ENCODE results near the gene ZBTB3. TPM values are rescaled to one million over a fixed set of nuclear protein-coding genes. Genes with fewer than 3 reads are reported as not detected.

Gene ZBTB3
- total and polyA plus RNA-seq, 2 donors (not counting 1 experiment from before 2014, with no cell fraction given): 6.2 to 14.4 TPM

GRCh38 chr11:62710001-62710345 is 44.0 kb downstream of the ZBTB3 start:
- Histone ChIP-seq H3K27me3 (ENCODE audit: control insufficient read depth, insufficient read depth, low read length) (no peaks in the 10 kb centered on the region), H3K79me2 (ENCODE audit: control insufficient read depth, insufficient read depth, low read length) (peaks cover 6% of the 10 kb centered on the region), H3K9ac (ENCODE audit: insufficient read depth, low read length) (peak overlapping the region; percentile 59), H3K4me1 (ENCODE audit: control insufficient read depth, extremely low read depth, insufficient read depth, low read length) (peaks cover 26% of the 10 kb centered on the region), H3K4me3 (replicated peaks in 1 of 4; ENCODE audit: control extremely low read depth in 1 of 4, insufficient read depth in 1 of 4, low read depth in 3 of 4, low read length in 4 of 4) (peak overlapping the region; percentile 25 to 66 (median 41)), H2AFZ (ENCODE audit: low read length) (peak overlapping the region; percentile 83), H4K20me1 (ENCODE audit: control insufficient read depth, extremely low read depth, insufficient read depth, low read length) (no peaks in the 10 kb centered on the region), H3K36me3 (ENCODE audit: control insufficient read depth, insufficient read depth, low read length) (peaks cover 20% of the 10 kb centered on the region), H3K27ac (ENCODE audit: insufficient read depth, low read length) (peak overlapping the region; percentile 93), H3K9me3 (ENCODE audit: control insufficient read depth, insufficient read depth, low read depth, low read length) (no peaks in the 10 kb centered on the region), H3K4me2 (ENCODE audit: extremely low read depth, insufficient read depth, low read length) (peak overlapping the region; percentile 86)
- no peak for TF ChIP-seq EZH2 (IDR thresholded peaks at IDR 0.05; ENCODE audit: low read length, missing control alignments)
- no peak for TF ChIP-seq CTCF (conservative IDR thresholded peaks at IDR 0.05 in 1 of 2, IDR thresholded peaks at IDR 0.05 in 1 of 2; ENCODE audit: low read depth in 1 of 2, low read length in 2 of 2)
- DNase-seq (ENCODE audit: low read depth in 2 of 2): peak in 1 of 2 donors; percentile 55

- peak overlapping the region; percentile 95 for H3K4me2 ChIP-seq (ENCODE audit: extremely low read depth, insufficient read depth, low read length)
- DNase-seq (ENCODE audit: low read depth in 2 of 2): peak; percentile 97 to 98
- H3K36me3 ChIP-seq (ENCODE audit: control insufficient read depth, insufficient read depth, low read length): peaks cover 17% of the 10 kb centered on the region
- H3K4me1 ChIP-seq (ENCODE audit: control insufficient read depth, extremely low read depth, insufficient read depth, low read length): peaks cover 26% of the 10 kb centered on the region
- H2AFZ ChIP-seq (ENCODE audit: low read length): peak overlapping the region; percentile 83
- H3K27me3 ChIP-seq (ENCODE audit: control insufficient read depth, insufficient read depth, low read length): no peaks in the 10 kb centered on the region
- H4K20me1 ChIP-seq (ENCODE audit: control insufficient read depth, extremely low read depth, insufficient read depth, low read length): no peaks in the 10 kb centered on the region
- no peaks in the 10 kb centered on the region for H3K9me3 ChIP-seq (ENCODE audit: control insufficient read depth, insufficient read depth, low read depth, low read length)
- TF ChIP-seq CTCF (conservative IDR thresholded peaks at IDR 0.05 in 1 of 2, IDR thresholded peaks at IDR 0.05 in 1 of 2; ENCODE audit: low read depth in 1 of 2, low read length in 2 of 2) (no peak), EZH2 (IDR thresholded peaks at IDR 0.05; ENCODE audit: low read length, missing control alignments) (no peak)
- peak overlapping the region; percentile 59 for H3K9ac ChIP-seq (ENCODE audit: insufficient read depth, low read length)
- peaks cover 3% of the 10 kb centered on the region for H3K79me2 ChIP-seq (ENCODE audit: control insufficient read depth, insufficient read depth, low read length)
- peak overlapping the region; percentile 25 to 66 (median 48) for H3K4me3 ChIP-seq (replicated peaks in 1 of 4; ENCODE audit: control extremely low read depth in 1 of 4, insufficient read depth in 1 of 4, low read depth in 3 of 4, low read length in 4 of 4)
- H3K27ac ChIP-seq (ENCODE audit: insufficient read depth, low read length): peak overlapping the region; percentile 93
These were observed 44.5 kb downstream of the ZBTB3 start for GRCh38 chr11:62709247-62710000.

- H3K27ac ChIP-seq (ENCODE audit: insufficient read depth, low read length): peak overlapping the region; percentile 93
- H3K36me3 ChIP-seq (ENCODE audit: control insufficient read depth, insufficient read depth, low read length): peaks cover 13% of the 10 kb centered on the region
- H4K20me1 ChIP-seq (ENCODE audit: control insufficient read depth, extremely low read depth, insufficient read depth, low read length): no peaks in the 10 kb centered on the region
- H3K79me2 ChIP-seq (ENCODE audit: control insufficient read depth, insufficient read depth, low read length): no peaks in the 10 kb centered on the region
- peaks cover 25% of the 10 kb centered on the region for H3K4me1 ChIP-seq (ENCODE audit: control insufficient read depth, extremely low read depth, insufficient read depth, low read length)
- TF ChIP-seq EZH2 (IDR thresholded peaks at IDR 0.05; ENCODE audit: low read length, missing control alignments) (no peak), CTCF (conservative IDR thresholded peaks at IDR 0.05 in 1 of 2, IDR thresholded peaks at IDR 0.05 in 1 of 2; ENCODE audit: low read depth in 1 of 2, low read length in 2 of 2) (no peak)
- H3K4me2 ChIP-seq (ENCODE audit: extremely low read depth, insufficient read depth, low read length): peak overlapping the region; percentile 95
- H3K27me3 ChIP-seq (ENCODE audit: control insufficient read depth, insufficient read depth, low read length): no peaks in the 10 kb centered on the region
- peak overlapping the region; percentile 5 for H3K9ac ChIP-seq (ENCODE audit: insufficient read depth, low read length)
- H2AFZ ChIP-seq (ENCODE audit: low read length): peak overlapping the region; percentile 32
- H3K9me3 ChIP-seq (ENCODE audit: control insufficient read depth, insufficient read depth, low read depth, low read length): no peaks in the 10 kb centered on the region
- peak overlapping the region; percentile 25 to 66 (median 46) for H3K4me3 ChIP-seq (replicated peaks in 1 of 4; ENCODE audit: control extremely low read depth in 1 of 4, insufficient read depth in 1 of 4, low read depth in 3 of 4, low read length in 4 of 4)
- no peak for DNase-seq (ENCODE audit: low read depth in 2 of 2)
These were observed 45.2 kb downstream of the ZBTB3 start for GRCh38 chr11:62708793-62709192.

All from fibroblast of lung (primary cell).